HG02588 (cell line): ENCODE results near the gene ERRFI1.
"Not testable (repeated sequence)": the region's sequence is repeated elsewhere in the genome, so short reads cannot be mapped to it uniquely, and the experiment has no call there.

Experiments used
- ATAC-seq: cut with Tn5 transposase; IDR thresholded peaks from one replicate; pipeline ENCODE4 v1.9.1; 2021; ENCODE audit warnings: mild to moderate bottlenecking, moderate library complexity; ENCODE audit not compliant: unreplicated experiment

The ERRFI1 gene

GRCh38 chr1:8026153-8026975, at the start of gene ERRFI1:
ERRFI1 (minus strand) TSS chr1:8026309; CDS start chr1:8015619, 10,690 bp downstream.
- ATAC-seq: peak; percentile 91

DNA sequence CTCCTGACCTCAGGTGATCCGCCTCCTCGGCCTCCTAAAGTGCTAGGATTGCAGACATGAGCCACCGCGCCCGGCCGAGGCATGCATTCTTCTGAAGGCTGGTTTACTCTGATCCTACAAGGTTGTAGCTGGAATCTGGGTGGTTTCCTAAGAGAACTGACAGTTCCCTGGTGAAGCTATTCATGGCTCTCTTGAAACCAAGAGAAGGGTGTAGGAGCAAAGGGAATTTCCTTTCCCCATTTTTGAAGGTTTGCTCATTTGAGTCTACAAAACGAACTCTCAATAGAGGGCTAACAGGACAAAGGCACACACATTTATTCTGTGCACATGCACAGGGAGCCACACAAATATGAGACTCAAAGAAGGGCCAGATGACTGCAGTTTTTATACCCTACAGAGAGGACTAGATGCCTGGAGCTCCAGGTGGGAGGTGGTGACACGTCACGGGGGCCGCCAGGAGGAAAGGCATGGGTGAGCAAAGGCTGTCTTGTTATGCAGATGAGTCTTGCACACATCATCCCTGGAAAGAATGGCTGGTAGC, 49.5 kb upstream of the ERRFI1 start:
- ATAC-seq: no peak

DNA sequence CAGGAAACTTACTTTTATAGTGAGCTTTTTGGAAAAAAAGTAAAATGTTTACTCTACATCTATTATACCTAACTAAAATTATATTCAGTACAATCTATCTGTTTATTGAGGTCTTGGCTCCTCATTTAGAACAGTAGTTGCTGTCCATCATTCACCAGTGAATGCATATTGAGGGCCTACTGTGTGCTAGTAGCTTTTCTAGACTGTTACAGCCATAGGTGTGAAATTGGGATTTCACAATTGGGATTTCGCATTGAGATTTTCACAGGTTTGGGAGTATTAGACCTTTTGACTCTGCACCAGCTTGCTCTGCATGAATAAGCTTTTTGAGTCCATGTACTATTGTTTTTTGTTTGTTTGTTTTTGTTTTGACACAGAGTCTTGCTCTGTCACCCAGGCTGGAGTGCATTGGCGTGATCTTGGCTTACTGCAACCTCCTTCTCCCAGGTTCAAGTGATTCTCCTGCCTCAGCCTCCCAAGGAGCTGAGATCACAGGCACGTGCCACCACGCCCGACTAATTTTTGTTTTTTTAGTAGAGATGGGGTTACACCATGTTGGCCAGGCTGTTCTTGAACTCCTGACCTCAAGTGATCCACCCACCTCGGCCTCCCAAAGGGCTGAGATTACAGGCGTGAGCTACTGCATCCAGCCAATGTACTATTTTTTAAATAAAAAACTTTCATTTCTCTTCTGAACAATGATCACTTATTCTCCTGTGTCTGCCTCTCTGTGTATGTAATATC, 47.2 kb upstream of the ERRFI1 start:
- no peak for ATAC-seq

DNA sequence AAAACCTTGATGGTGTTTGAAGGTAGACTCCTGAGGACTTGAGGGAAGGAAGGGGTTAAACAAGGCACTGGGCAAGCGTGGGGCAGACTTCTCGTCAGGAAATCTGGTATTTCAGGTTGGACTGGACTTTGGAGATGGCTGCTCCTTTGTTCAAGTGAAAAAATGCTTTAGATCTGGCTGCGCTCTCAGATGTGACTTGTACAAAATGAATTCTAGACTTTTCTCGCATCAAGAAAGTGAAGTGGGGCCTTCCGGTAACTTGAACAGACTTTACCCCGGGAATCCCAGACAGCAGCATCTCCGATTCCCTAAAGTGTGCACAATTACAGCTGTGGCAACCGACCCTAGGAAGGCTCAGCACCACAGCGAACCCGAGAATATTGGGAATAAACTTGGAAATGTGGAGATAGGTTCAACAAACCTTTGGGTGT, 44.3 kb upstream of the ERRFI1 start:
- no peak for ATAC-seq

GRCh38 chr1:8069614-8070320, 43.7 kb upstream of the ERRFI1 start:
- ATAC-seq: not testable (repeated sequence)

- ATAC-seq: no peak
Observed at GRCh38 chr1:8065369-8065768, 39.3 kb upstream of the ERRFI1 start.

GRCh38 chr1:8063298-8064036, 37.4 kb upstream of the ERRFI1 start:
- ATAC-seq: no peak

DNA sequence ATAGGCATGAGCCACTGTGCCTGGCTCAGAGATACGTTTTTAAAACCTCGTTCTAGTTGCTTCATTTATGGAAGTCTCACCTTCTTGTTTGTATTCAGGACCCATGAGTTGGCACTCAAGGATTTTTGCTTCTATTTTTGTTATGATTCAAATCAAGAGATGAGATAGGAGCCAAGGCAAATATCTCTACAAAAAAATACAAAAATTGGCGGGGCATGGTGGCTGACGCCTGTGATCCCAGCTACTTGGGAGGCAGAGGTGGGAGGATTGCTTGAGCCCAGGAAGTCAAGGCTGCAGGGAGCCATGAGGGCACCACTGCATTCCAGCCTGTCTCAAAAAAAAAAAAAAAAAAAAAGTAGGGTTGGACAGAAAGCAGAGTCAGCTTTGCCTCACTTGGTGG, 36.8 kb upstream of the ERRFI1 start:
- ATAC-seq: no peak

DNA sequence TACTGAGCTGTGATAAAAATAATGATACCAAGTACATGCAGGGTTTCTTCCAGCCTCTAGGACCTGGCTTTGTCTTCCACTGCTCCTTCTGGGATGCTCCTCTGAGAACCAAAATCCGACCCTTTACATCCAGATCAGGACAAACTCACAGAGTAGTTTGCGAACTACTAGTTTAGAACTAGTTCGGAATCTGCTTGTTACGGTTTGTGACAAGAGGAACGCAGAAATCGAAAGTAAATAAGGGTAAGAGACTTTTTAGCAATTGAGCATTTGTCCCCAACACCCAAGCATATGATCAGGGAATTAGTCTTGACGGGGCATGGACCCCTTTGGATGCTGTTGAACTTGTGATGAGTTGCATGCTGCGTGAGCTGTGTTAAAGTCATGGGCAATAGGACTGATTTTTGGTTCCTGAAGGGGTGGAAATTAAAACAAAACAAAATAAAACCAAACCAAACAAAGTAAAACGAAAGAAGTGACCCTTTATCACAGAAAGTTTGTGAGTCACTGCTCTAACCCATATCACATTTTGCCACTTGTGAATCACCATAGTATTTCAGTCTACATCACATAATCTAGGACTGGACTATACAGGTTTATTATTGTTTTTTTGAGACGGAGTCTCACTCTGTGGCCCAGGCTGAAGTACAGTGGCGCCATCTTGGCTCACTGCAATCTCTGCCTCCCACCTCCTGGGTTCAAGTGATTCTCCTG, 35.7 kb upstream of the ERRFI1 start:
- ATAC-seq: no peak

GRCh38 chr1:8061210-8061609, 35.1 kb upstream of the ERRFI1 start:
- ATAC-seq: no peak

- ATAC-seq: no peak
Observed at GRCh38 chr1:8059161-8059622, 33.1 kb upstream of the ERRFI1 start.

GRCh38 chr1:8057779-8058178, 31.7 kb upstream of the ERRFI1 start:
- ATAC-seq: not testable (repeated sequence)

DNA sequence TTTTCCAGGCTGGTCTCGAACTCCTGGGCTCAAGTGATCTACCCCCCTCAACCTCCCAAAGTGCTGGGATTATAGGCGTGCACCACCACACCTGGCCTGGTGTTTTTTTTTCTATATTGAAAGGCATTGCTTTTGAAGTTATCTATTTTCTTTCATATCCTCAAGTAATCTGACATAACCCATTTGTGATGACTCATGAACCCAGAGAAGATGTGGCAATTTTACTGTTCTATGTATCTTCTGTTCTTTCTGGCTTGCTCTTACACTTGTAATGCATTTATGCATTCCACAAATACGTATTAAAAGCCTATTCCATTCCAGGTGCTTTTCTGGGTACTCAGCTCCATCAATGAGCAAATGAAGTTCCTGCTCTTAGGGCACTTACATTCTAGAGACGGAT, 29.9 kb upstream of the ERRFI1 start:
- no peak for ATAC-seq

- no peak for ATAC-seq
Observed at GRCh38 chr1:8053878-8054567, 27.9 kb upstream of the ERRFI1 start.

DNA sequence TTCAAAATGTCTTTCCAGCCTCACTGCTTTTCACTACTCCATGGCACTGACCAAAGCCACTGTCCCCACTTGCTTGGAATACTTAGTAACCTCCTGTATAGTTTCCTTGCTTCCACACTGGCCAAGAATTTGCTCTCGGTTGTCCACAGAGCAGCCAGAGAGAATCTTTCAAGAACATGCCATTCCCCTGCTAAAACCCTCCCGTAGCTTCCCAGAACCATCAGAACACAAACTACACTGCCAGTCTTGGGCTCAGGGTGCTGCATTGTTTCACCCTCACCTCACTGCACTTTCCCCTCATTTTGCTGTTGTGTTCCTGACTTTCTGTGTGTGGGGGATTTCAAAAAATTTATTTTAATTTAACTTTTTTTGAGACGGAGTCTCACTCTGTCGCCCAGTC, 25.5 kb upstream of the ERRFI1 start:
- ATAC-seq: no peak

- not testable (repeated sequence) for ATAC-seq
Observed at GRCh38 chr1:8049229-8049628, 23.1 kb upstream of the ERRFI1 start.

DNA sequence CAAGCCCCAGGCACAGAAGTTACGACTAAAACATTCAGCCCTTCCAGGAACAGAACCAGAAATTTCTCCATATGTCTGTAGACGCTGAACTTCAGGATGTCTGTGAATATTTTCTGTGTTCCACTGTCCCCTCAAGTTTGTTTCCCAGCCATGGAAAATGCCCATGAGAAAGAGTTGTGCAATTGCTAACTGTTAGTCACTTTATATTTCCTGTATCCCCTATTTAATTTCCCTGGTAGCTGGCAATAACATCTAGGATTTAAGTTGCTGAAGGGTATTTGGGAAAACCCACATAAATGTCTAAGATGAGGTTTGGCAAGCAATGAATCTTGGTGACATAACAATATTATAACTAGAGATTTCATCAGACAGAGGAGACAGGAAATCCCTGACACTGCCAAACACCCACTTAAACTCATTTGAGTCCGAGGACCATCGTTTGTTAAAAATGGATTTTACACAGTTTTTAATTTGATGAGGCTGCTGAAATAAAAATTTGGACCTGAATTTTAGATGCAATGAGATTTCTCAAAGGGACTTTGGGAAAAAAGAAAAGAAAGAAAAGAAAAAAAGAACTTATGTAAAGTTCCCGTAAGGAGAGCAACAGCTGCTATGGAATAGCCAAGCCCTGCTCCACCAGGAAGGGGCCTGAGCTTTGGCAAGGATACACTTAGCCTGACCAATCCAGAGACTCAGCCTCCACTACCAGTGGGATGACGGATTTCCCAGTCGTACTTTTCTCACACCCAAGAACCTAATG, 21.8 kb upstream of the ERRFI1 start:
- no peak for ATAC-seq

DNA sequence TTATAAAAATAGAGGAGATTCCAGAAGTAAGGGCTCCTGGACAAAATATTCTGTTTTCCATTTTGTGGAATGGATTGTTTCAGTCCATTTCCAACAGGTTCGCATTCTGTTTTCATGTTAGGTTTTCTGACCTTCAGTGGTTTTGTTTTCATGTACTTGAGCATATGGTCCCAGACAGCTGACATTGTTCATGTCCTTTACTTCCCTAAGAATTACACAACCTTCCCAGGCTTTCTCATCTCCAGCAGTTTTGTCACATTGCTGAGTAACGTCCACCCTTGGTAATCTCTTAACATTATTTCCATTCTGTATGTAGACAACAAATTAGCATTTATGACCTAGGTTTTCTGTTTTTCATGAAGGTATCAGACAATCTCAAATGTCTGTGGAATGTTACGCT, 21.0 kb upstream of the ERRFI1 start:
- no peak for ATAC-seq
